SK-MEL-5 (cell line): ENCODE results near the gene PTPN3. TPM values are rescaled to one million over a fixed set of nuclear protein-coding genes. Genes with fewer than 3 reads are reported as not detected.

ENCODE experiments used
- DNase-seq: peaks from one replicate; pipeline ENCODE4 v3.0.0-alpha.2; 2016; ENCODE audit warnings: low read depth, low spot score
- in situ Hi-C: cut with HindIII; loops from 2 replicates; pipeline ENCODE4 v1.10.0; 2016; ENCODE audit warnings: low sequenced_read_pairs, high pct_unique_total_duplicates, low pct_unique_long_range_greater_than_20kb
- total RNA-seq: library from RNA; depleted of rRNA; stranded (reverse); fragments of >200 nt; shearing (Covaris generic); gene quantifications from 2 replicates; pipeline ENCODE4 v1.2.3, GENCODE V29; 2014

The PTPN3 gene
- total RNA-seq, 1 experiment from 2014 or later: 5.7 TPM

DNA sequence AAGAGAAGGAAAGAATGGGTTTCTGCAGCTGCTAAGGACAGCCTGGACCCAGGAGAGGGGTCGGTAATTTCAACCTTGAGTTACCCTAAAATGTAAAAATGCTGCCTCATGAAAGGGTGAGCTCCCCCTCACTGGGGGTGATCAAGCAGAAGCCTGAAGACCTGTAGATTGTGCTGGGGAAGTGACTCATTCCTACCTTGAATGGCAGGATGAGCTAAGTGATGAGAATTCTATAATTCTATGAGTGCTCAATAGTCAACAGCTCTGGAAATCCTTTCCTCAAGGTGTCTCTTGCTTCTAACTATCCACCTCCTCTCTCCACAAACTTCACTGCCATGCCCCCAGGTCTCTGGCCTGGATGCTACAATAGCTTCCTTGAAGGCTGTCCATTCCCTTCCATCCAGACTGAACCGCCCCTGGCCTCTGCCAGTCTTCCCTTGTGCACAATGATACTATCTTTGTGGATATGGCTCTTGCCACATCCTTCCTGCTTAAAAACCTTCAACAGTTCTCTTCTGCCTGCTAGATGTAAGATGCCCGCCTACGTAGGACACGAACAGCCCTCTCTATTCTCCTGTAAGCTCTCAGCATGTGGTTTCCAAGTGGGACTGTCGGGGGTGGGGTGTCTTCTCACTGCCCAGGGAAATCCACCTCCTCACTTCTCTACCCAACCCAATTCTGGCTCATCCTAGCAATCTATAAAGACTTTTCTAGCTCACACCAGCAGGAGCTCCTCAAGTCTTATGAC, 50.6 kb downstream of the PTPN3 start:
- peak; percentile 60 for DNase-seq
- in situ Hi-C loops: no loop called here

DNA sequence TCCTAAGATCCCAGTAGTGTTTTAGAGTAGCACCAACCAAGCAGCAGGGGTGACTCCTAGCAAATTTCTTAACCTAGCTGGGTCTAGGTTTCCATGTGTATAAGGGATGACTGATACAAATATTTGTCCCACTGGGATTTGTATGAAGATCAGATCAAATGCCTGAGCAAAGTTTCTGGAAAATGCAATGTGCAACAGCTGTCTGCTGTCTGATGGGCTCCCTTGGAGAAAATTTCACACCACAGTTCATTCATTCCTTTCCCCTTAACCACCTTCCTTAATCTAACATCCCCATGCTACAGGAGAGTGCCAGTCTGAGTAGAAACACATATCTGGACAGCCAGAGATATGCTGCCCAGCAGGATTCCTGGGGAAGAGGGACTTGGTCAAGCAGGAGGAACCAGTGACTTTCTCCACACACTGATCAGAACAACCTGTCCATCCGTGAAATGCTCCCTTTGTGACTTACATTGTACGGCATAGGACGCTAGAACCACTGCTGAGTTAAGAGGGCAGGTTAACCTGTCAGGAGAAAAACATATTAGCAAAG, 53.3 kb downstream of the PTPN3 start:
- in situ Hi-C loops: no loop called here
- no peak for DNase-seq

DNA sequence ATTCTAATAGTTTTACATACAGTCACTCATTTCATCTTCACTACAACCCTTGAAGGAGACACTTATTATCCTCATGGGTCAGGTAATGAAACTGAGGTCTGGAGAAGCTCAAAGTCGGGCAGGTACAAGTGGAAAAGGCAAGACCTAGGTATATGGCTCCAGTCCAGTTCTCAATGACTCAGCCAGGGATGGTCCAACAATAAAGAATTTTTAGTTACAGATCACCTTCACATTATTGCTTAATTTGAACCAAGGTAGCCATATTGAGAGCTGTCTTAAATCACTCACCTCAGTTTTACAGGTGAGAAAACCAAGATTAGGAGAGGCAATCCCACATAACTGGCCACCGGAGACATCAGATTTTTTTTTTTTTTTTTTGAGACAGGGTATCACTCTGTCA, 55.4 kb downstream of the PTPN3 start:
- in situ Hi-C loops: no loop called here
- DNase-seq: no peak

DNA sequence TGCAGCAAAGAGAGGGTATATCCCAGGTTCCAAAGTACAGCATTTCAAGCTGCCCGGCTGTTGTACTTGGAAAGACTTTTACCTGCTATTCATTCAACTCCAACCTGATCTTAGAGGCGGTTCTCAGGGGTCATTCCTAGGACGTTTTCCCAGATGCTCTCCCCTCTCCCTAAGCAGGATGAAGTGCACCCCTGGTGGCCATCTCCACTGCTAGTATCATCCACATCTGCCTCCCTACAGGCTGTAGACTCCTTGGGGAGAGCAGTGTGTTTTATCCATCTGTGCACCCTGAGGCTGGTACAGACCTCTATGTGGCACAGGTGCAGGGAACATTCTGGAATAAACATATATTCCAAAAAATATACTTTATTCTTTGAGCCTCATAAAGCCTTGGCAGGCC, 56.8 kb downstream of the PTPN3 start:
- in situ Hi-C loops: no loop called here
- DNase-seq: peak; percentile 38

DNA sequence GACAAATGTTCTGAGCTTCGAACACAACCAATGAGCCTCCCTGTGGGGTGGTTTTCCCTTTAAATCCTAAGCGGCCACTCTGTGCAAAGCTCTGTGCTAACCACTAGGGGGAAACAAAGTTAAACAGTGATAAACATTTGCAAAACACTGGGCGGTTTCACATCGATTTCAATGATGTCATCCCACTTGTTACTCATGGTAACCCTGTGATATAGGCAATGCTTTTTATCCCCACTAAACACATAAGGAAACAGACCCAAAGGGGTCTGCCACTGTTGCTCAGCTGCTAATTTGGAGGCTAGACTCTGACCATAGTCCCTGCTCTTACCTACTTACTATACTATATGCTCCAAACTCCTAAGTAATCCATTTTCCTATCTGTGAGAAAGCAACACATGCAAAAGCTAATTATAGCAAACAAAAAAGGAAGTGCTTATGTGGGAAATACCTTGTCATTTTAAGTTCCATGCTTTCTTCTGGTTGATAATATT, 57.3 kb downstream of the PTPN3 start:
- in situ Hi-C loops: no loop called here
- peak; percentile 88 for DNase-seq

DNA sequence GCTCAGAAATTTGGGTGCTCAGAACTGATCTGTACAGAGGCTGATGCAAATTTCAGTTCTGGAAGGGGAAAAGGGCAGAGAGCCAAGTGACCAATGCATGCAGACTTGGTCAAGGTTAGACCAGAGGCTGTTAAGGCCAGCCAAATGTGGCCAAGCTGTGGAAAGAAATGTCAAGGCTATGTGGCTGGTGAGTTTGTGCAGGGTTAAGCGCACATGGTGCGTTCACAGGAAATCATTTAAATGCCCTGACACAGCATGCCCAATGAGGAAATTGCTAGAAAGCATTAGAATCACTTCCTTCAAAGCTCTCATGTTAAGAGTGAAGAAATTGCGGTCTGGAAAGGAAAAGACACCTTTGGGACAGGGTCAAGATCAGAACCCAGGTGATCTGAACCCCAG, 58.0 kb downstream of the PTPN3 start:
- DNase-seq: no peak
- in situ Hi-C loops: no loop called here

DNA sequence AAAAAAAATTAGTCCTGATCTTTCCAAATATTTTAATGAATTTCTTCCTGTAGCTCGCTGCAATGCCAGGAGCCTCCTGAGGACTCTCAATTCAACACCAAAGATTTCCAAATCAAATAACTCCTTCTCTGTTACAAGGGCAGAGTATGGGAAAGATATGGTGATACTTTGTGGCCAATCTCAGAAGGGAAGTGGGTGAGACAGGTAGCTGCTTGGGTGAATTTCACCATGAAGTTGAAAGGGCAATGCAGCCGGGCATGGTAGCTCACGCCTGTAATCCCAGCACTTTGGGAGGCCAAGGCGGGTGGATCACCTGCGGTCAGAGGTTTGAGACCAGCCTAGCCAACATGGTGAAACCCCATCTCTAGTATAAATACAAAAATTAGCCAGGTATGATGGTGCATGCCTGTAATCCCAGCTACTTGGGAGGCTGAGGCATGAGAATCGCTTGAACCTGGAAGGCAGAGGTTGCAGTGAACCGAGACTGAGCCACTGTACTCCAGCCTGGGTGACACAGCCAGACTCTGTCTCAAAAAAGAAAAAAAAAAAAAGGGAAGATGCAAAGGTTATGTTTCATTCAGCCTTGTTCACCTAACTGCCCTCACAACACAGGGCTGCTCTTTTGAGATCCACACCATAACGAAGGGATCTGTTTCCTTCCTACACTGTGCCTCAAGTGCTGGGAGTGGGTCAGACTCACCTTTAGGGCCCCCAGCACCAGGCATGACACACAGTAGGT, 58.6 kb downstream of the PTPN3 start:
- in situ Hi-C loops: no loop called here
- no peak for DNase-seq

DNA sequence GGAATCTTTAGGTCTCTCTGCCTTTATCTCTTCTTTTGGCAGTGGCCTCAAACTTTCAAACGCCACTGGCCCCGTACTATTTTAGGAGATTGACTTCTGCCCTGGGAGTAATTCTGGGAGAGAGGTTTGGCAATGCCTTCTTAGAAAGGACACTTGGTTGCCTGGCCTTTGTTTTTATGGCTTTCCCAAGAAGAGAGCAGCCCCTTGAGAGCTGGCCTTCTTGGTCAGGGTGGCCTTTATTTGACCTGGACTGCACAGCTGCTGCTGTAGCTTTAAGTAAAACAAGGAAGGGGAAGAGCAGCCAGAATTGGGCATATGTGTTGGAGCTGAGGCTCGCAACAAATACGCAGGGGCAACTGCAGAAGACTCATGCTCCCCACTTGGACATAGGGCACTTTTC, 60.8 kb downstream of the PTPN3 start:
- in situ Hi-C loops: no loop called here
- no peak for DNase-seq

DNA sequence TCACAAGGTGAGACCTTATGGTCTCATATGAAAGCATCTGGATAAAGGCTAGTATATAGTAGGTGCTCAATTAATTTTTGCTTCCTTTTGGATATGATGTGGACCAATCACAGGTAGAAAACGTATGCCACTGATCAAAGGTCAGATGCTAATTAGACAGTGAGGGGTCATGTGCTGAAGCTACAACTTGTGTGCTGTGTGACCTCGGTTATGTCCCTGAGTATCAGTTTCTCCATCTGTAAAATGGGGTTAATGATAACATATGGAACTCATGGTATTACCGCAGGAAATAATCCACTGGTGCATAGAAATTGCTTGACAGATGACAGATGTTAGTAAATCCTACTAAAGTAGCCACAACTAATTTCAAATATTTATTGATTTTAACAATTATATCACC, 62.0 kb downstream of the PTPN3 start:
- no peak for DNase-seq
- in situ Hi-C loops: no loop called here

DNA sequence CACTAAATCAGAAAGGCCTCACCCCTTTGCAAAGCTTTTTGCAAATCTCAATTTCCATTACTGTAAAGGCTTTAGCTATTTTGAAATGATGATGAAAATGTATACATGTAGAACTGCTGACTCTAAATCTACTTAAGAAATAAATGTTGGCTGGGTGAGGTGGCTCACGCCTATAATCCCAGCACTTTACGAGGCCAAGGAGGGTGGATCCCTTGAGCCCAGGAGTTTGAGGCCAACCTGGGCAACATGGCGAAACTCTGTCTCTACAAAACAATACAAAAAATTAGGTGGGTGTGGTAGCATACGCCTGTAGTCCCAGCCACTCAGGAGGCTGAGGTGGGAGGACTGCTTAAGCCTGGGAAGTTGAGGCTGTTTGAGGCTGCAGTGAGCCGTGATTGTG, 64.6 kb downstream of the PTPN3 start:
- in situ Hi-C loops: no loop called here
- no peak for DNase-seq

DNA sequence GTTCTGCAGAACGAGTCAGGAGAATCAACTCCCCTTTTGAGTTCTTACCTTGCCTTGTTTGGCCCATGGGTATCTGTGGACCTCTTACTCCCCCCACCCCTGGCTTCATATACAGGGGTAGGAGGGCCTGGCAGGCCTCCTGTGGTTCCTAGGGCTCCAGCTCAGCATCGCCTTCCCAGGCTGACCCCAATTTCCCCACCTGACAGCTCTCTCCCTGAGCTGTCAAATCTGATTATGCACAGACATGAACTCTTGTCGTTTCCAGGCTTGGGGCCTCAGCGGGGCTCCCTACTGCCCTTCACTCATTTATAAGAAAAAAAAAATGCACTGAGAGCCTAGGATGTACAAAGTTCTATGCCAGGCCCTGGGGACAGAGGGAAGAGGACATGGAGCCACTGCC, 67.9 kb downstream of the PTPN3 start:
- in situ Hi-C loops: no loop called here
- DNase-seq: no peak

DNA sequence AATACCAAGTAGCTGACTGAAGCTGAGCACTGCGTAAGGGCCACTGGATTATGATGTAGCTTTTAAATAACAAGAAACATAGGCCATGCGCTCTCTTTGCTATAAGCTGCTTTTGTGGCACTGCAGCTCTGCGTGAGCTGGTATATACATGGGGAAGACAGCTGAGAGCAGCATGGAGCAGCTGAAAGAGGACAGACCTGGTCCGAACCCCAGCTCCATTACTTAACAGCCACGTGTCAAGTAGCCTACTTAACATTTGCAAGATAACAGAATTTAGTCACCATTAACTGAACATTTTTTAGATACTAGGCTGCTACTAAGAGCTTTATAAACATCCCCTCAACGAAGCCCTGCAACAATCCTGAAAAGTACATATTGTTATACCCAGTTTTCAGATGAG, 69.3 kb downstream of the PTPN3 start:
- in situ Hi-C loops: no loop called here
- no peak for DNase-seq

DNA sequence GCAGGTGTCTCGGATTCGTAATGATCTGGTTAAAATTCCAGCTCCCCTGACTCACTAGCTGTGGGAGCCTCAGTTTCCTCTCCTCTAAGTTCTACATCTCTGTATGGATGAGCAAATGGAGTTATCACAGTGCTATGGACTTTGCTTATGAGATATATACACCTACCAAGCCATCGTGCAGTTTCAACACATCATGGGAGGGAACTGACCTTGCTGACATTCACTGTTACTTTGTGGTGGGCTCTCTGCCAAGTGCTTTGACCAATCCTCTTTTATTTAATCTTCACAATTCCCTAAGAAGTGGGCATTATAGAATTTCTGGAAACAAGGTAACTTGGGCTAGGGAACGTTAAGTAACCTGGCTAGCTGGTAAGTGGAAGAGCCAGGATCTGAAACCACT, 70.2 kb downstream of the PTPN3 start:
- no peak for DNase-seq
- in situ Hi-C loops: no loop called here

DNA sequence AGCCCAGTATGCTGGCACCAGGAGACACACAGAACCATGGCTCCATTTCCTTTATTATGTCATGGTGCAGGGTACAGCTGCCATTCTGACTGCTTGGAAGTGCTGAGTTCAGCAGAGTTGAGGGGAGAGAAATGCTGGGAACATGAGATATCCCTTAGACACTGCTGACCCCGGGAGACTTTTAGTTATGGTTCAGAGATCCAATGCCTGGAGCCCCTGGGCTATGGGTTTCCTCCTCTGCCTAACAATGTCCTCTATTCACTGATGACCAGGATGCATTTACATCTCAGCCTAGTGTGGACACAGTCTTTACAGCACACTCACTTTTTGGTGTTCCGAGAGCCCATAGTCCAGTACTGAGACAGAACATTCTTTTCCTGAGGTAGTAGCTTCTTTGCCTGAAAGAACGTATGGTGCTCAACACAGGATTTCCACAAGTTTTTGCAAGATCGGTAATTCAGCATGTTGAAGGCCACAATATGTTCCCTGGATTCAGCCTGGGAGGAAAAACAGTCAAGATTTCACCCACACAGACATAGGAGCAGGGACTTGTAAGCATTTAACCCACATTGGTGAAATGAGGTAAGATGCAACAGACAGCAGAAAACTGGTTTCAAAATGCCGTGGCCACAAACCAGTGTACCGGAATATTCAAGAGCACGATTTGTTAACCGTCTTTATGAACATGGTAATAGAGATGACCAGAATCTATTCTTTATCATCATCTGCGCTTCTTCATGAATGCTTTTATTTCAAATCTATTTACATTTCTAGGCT, 71.3 kb downstream of the PTPN3 start:
- in situ Hi-C loops: no loop called here
- peak; percentile 60 for DNase-seq

DNA sequence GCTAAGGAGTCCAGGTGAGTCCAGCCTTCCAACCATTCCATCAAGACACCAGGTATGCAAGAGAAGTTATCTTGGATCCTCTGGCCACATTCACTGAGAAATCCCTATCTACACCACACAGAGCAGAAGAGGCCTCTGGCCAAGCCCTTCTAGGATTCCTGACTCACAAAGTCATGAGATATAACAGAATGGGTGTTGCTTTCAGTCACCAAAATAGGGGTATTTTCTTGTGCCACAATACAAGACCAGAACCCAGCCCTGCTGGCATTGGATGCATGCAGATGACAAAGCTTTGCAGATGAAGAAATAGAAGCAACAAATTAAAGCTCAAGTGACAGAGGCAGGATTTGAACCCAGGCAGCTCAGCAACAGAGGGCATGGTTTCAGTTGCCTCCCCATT, 73.5 kb downstream of the PTPN3 start:
- DNase-seq: no peak
- in situ Hi-C loops: no loop called here

DNA sequence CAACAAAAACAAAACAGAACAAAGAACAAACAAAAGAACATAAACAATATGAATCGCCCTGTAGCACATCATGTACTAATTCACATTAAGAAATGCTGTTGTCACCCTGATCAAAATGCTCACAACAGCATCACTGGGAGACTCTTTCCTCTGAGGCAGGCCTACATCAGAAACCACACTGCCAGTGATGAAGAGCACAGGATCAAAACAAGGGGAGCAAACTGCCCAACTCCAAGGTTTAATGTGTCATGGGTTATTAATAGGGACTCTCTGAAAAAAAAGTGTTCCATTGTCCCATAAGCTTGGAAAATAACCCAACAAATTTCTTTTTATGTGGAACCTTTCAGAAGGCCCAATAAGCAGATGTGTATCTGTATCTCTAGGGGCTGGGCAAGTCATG, 74.2 kb downstream of the PTPN3 start:
- in situ Hi-C loops: no loop called here

DNA sequence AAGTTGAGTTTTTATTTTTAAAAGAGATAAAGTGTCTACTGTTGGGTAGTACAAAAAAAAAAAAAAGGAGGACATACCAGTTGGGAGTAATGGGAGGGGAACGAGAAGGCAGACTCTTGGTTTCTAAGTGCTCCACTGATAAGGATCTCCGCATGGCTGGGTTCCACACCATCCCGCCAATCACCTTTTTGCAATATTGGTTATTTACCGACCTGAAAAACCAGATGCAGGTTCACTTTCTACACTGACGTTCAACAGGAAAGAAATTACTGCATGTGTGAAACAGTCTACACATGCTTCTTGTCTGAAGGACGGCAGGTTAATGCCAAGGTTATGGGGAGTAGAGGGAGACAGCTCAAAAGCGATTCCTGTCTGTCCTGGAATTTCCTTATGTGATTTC, 75.5 kb downstream of the PTPN3 start:
- in situ Hi-C loops: no loop called here
- no peak for DNase-seq

More for the DNA sequence above, 74.2 kb downstream of the PTPN3 start:
- DNase-seq: no peak
